K562 (cell line): ENCODE measurements around the gene FAM20C. TPM values are rescaled to one million over a fixed set of nuclear protein-coding genes. Genes with fewer than 3 reads are reported as not detected.
A peak's percentile ranks its signal among the peaks of the same experiment; 100 is the strongest.

Experiments
- BCLAF1 ChIP-seq, 2 experiments: fragments of 450-650 bp in 1 of 2; IDR thresholded peaks; 2 replicates each; pipeline ENCODE4 v1.6.1; 2011 to 2017; ENCODE audit warnings: low read depth in 2 of 2, antibody characterized with exemption in 1 of 2, borderline replicate concordance in 1 of 2, low read length in 1 of 2, mild to moderate bottlenecking in 1 of 2, mixed read lengths in 1 of 2; ENCODE audit not compliant: control insufficient read depth in 1 of 2
- CTCF ChIP-seq, 3 experiments: IDR thresholded peaks in 2 of 3; conservative IDR thresholded peaks in 1 of 3; 2 replicates each; pipeline ENCODE4 v1.5.1; 2011 to 2012; ENCODE audit warnings: low read length in 3 of 3, mild to moderate bottlenecking in 3 of 3, control low read depth in 2 of 3, improper control_type of control experiment in 1 of 3, inconsistent platforms in 1 of 3, low read depth in 1 of 3, mixed read lengths in 1 of 3, moderate library complexity in 1 of 3; ENCODE audit not compliant: insufficient read depth in 2 of 3
- ELK3 ChIP-seq: fragments of 450-650 bp; formaldehyde crosslinking; IDR thresholded peaks from 2 replicates; pipeline ENCODE4 v1.4.0; 2020; ENCODE audit warnings: mild to moderate bottlenecking
- ETV6 ChIP-seq, 3 experiments: fragments of 150-350 bp in 1 of 3; sonication (generic) in 1 of 3; formaldehyde crosslinking in 1 of 3; IDR thresholded peaks; 2 replicates each; pipeline versions ENCODE4 v1.6.1 to v1.8.0; 2014 to 2022; ENCODE audit warnings: borderline replicate concordance in 2 of 3, low read depth in 2 of 3, antibody characterized with exemption in 1 of 3, low read length in 1 of 3, mild to moderate bottlenecking in 1 of 3, missing genetic modification reagents in 1 of 3
- FOXP4 ChIP-seq: sonication (generic); formaldehyde crosslinking; IDR thresholded peaks from 2 replicates; pipeline ENCODE4 v1.8.0; 2022; ENCODE audit warnings: mild to moderate bottlenecking, missing genetic modification reagents, borderline replicate concordance
- KLF13 ChIP-seq: fragments of 450-650 bp; IDR thresholded peaks from 2 replicates; pipeline ENCODE4 v1.6.1; 2016; ENCODE audit warnings: missing genetic modification characterization, low read depth, mild to moderate bottlenecking, missing compliant biosample characterization, moderate library complexity, borderline replicate concordance
- MAFF ChIP-seq: IDR thresholded peaks from 2 replicates; pipeline ENCODE4 v1.6.1; 2012; ENCODE audit warnings: low read length, improper control_type of control experiment
- RBM15 ChIP-seq: fragments of 200-400 bp; formaldehyde crosslinking; IDR thresholded peaks from 2 replicates; pipeline ENCODE4 v1.6.1; 2018; ENCODE audit warnings: mild to moderate bottlenecking, low read length, moderate library complexity; ENCODE audit not compliant: insufficient read depth
- SIX5 ChIP-seq, 2 experiments: IDR thresholded peaks; 2 replicates each; pipeline ENCODE4 v1.6.1; 2011; ENCODE audit warnings: low read length in 2 of 2, borderline replicate concordance in 1 of 2, low read depth in 1 of 2, mild to moderate bottlenecking in 1 of 2, moderate library complexity in 1 of 2; ENCODE audit not compliant: insufficient read depth in 1 of 2
- SPI1 ChIP-seq: IDR thresholded peaks from 2 replicates; pipeline ENCODE4 v1.6.1; 2011; ENCODE audit warnings: low read depth, low read length, control low read depth, borderline replicate concordance
- TCF3 ChIP-seq: sonication (generic); formaldehyde crosslinking; IDR thresholded peaks from 2 replicates; pipeline ENCODE4 v1.4.0; 2020; ENCODE audit warnings: mild to moderate bottlenecking, missing genetic modification reagents
- ZFP91 ChIP-seq: sonication (generic); formaldehyde crosslinking; IDR thresholded peaks from 2 replicates; pipeline ENCODE4 v1.8.0; 2022; ENCODE audit warnings: mild to moderate bottlenecking, missing genetic modification reagents
- ZKSCAN1 ChIP-seq: fragments of 150-350 bp; IDR thresholded peaks from 2 replicates; pipeline ENCODE4 v1.6.1; 2016; ENCODE audit warnings: low read depth, low read length
- ZNF431 ChIP-seq: sonication (generic); formaldehyde crosslinking; IDR thresholded peaks from 2 replicates; pipeline ENCODE4 v1.8.0; 2022; ENCODE audit warnings: mild to moderate bottlenecking, missing genetic modification reagents
- ZNF717 ChIP-seq: fragments of 250-450 bp; sonication (Bioruptor Pico); IDR thresholded peaks from 2 replicates; pipeline ENCODE4 v1.5.0; 2021
- polyA plus RNA-seq, 8 experiments: library from polyadenylated mRNA; depleted of rRNA in 4 of 8; stranded (reverse) in 5 of 8; unstranded in 3 of 8; fragments of >200 nt; fragmentation: Nextera tagmentation in 2 of 8; fragmentation: Illumina TruSeq in 1 of 8; extraction: Ambion mirVana in 2 of 8; extraction: Trizol in 1 of 8; gene quantifications; 2 replicates each; pipeline versions ENCODE4 v1.2.1 to v1.2.3, GENCODE V29; 2011 to 2014; ENCODE audit warnings: inconsistent platforms in 1 of 8, missing spikeins in 1 of 8
- total RNA-seq, 7 experiments: library from RNA; depleted of rRNA in 6 of 7; stranded (reverse); fragments of >200 nt in 6 of 7; fragmentation: Illumina TruSeq in 2 of 7; extraction: Trizol in 2 of 7; gene quantifications; 2 replicates each; pipeline versions ENCODE4 v1.2.1 to v1.2.3, GENCODE V29; 2011 to 2021; ENCODE audit warnings: low replicate concordance in 1 of 7

The FAM20C gene
- total and polyA plus RNA-seq, 9 of the 15 experiments (the other 6 are each of a cell fraction or from before 2014, with no cell fraction given), result 0.09 TPM; not detected in 8

- TF ChIP-seq BCLAF1 (IDR thresholded peaks at IDR 0.05; ENCODE audit: borderline replicate concordance in 1 of 2, control insufficient read depth in 1 of 2, low read depth in 2 of 2, low read length in 1 of 2), result no peak
- no peak for TF ChIP-seq TCF3
- TF ChIP-seq SIX5 (IDR thresholded peaks at IDR 0.05; ENCODE audit: borderline replicate concordance in 1 of 2, insufficient read depth in 1 of 2, low read depth in 1 of 2, low read length in 2 of 2), result no peak
- TF ChIP-seq ZFP91 (CRISPR knock-in tag), result no peak
- no peak for TF ChIP-seq RBM15
- TF ChIP-seq ZKSCAN1, result no peak
- peak; percentile 42 to 67 (median 60) for TF ChIP-seq CTCF (IDR thresholded peaks at IDR 0.05 in 2 of 3, conservative IDR thresholded peaks at IDR 0.05 in 1 of 3; ENCODE audit: insufficient read depth in 2 of 3, low read depth in 1 of 3, low read length in 3 of 3)
- no peak for TF ChIP-seq ETV6 (IDR thresholded peaks at IDR 0.05; ENCODE audit: borderline replicate concordance in 1 of 2, low read depth in 2 of 2, low read length in 1 of 2)
- no peak for TF ChIP-seq ETV6 (CRISPR knock-in tag; IDR thresholded peaks at IDR 0.05; ENCODE audit: borderline replicate concordance)
- no peak for TF ChIP-seq ZNF431 (CRISPR knock-in tag)
- TF ChIP-seq ELK3 (CRISPR knock-in tag), result no peak
- TF ChIP-seq FOXP4 (CRISPR knock-in tag), result no peak; the same call in 1 of the 2 replicates
- no peak for TF ChIP-seq ZNF717 (CRISPR knock-in tag)
- TF ChIP-seq KLF13, result peak; percentile 23; the same call in 1 of the 2 replicates
- TF ChIP-seq SPI1, result 0 out of 2 replicates have a peak, but pooled peaks have one; percentile 2
- no peak for TF ChIP-seq MAFF
Measured at GRCh38 chr7:220151-220841, 27.9 kb downstream of the FAM20C start (continued).
